HuH-7 (cell line): ENCODE data around the gene GPX4.

Experiments used
- DNase-seq: peaks from one replicate; pipeline ENCODE4 v3.0.0; 2011; ENCODE audit warnings: low spot score

GPX4 gene

DNA sequence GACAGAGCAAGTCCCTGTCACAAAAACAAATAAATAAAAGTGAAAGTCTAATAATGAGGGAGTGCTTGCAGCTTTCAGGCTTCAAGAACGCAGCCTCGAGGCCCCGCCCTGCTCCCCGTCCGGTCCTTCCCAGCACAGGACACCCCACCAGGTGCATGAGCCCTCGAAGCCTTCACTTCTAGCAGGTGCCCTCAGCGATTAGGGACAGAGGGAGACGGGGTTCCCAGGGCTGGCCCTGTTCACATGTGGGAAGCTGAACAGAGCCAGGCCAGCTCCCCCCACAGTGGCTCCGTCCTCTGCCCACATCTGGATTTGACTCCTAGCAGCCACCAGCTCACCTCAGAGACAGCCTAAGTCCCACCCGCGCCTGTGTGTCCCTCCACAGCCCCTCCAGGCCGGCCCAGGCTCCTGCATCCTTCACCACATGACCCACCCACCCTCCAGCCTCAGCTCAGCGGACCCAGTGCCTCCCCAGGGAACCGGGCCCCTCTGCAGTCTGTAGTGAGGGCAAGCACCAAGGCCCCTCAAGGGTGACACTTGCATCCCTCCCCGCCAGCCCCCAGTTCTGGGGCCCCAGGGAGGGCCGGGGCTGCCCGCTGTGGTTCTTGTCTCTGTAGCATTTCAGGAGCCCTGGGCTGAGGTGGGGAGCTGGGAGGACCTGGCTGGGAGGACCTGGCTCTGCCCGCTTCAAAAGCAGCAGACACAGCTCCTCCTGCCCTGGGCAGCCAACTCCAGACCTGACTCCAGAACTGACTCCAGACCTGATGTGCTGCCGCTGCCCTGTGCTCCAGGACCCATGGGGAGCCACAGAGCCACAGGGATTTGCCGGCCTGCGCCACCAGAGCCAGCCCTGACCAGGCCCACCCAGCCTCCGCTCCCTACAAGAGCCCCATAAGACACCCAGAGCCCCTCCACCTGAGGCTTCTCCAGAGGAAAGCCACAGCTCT is 27.2 kb downstream of the GPX4 start:
- no peak for DNase-seq

DNA sequence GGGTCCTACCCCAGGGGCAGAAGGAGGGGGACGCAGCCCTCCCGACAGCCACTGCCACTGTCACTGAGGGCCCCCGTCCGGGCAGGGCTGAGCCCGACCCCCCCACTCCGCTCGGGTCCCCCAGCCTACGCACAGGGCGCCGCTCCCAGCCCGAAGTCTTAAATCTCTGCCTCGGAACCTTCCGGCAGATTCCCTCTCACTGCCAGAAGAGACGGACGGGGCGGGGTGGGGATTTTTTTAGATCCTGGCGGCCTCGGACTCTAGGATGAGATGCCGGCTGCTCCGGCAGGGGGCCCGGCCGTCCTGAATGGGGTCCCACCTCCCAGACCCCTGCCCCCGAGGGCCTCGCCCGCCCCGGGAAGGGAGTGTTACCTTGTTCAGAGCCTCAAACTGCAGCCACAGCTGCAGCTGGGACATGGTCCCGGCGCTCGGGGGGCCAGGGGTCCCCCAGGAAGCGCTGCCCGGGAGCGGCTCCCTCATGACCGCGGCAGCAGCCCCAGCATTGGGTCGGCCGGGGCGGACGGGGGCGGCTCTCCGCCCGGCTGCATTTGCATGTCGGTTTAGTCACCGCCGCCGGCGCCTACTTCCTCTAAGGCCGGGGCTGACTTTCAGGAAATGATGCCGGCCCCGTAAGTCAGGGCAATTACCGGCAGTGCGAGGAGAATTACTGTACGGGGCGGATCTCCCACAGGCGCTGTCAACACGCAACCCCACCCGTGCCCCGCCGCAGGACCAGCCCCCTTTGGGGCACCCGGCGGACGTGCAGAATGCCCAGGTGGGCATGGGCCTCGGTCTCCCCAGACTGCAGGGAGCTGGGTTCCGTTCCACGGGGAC is 28.1 kb downstream of the GPX4 start:
- DNase-seq, result no peak

DNA sequence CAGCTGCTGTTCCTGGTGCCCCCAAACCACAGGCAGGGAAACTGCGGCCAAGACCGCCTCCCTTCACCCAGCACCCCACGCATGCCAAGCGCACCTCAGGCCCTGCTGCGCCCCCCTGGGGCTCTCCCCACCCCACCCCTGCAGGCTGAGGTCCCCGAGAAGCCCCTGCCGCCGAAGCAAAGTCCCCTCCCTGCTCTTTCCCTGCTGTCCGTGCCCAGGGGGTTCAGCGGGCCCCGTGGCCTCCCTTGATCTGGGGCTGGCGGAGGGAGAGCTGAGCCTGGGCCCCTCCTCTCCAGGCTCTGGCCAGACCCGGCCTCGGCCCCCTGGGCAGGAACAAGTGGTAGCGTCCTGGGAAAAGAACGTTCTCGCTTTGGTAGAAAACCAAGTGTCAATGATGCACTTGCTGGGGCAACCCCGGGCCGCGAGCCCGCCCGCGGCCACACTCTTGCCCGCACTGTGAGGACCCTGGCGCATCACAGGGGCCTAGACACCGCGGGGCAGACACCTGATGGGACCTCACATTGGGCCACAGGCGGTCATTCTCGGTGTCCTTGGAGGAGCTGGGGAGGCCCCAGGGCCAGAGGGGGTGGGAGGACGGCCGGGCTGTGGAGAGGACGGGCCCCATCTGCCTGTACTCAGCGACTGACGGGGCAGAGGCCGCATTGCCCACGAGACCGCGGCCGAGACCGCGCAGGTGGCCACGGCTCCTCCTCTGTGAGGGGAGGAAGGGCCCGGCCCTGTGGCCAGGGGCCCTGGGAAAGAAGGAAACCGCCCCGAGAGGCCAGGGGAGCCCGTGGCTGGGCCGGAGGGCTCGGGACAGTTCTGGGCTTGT is 29.0 kb downstream of the GPX4 start:
- DNase-seq, result no peak

DNA sequence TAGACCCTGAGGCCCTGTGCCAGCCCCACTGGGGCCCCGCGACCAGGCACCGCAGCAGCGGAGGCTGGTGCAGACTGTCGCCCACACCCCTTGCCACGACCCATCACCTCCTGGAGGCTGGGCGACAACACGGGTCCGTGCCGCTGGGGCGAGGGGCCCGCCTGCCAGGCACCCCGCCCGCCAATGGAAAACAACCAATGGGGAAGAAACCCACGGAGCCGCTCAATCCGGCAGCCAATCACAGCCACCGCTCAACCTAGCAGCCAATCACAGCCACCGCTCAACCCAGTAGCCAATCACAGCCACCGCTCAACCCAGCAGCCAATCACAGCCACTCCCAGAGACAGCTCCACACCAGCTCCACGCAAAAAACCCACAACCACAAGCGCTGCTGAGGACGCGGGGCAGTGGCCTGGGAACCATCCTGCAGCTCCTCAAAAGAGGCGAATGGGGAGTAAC is 29.7 kb downstream of the GPX4 start:
- peak; percentile 51 for DNase-seq

DNA sequence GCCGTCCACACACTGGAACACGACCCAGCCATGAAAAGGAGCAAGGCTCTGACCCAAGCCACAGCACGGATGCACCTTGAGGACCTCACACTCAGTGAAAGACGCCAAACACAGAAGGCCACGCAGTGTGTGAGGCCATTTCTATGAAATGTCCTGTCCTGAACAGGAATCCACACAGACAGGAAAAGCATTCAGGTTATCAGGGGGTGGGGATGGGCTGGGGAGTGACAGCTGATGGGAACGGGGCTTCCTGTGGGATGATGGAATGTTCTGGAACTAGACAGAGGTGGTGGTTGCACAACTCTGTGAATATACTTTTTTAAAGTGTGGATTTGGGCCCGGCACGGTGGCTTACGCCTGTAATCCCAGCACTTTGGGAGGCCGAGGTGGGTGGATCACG is 30.6 kb downstream of the GPX4 start:
- no peak for DNase-seq

DNA sequence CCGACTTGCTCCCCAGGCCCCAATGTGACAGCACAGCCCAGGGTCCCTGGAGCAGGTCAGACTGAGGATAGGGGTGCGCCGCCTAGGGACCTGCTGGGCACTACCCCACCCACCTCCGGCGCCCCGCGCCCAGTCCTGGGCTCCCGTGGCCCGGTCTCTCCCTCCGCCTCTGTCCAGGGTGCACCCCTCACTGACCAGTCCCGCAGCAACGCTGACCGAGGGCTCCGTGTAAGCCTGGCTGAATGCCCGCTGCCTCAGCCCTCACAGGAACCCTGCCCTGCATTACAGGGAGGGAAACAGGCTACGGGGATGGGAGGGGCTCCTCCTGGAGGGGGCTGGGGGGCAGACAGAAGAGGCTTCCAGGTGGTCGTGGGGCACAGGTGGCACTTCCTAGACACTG is 31.7 kb downstream of the GPX4 start:
- no peak for DNase-seq

DNA sequence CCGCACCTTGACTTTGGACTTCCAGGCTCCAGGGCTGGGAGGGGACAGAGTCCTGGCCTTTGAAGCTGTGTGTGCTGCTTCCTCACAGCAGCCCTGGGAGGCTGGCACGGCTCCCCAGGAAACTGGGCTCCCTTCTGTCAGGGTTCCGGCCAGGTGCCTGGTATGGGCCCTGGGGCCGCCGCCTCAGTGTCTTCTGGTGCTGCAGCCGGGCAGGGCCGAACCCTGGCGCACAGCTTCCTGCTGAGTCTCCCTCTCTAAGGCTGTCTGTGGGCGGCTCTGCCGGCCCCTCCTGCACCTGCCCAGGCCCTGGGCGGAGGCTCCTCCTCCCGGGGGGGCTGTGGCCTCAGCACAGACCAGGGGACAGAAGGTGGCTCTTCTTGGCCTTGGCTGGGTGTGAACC is 32.4 kb downstream of the GPX4 start:
- no peak for DNase-seq

DNA sequence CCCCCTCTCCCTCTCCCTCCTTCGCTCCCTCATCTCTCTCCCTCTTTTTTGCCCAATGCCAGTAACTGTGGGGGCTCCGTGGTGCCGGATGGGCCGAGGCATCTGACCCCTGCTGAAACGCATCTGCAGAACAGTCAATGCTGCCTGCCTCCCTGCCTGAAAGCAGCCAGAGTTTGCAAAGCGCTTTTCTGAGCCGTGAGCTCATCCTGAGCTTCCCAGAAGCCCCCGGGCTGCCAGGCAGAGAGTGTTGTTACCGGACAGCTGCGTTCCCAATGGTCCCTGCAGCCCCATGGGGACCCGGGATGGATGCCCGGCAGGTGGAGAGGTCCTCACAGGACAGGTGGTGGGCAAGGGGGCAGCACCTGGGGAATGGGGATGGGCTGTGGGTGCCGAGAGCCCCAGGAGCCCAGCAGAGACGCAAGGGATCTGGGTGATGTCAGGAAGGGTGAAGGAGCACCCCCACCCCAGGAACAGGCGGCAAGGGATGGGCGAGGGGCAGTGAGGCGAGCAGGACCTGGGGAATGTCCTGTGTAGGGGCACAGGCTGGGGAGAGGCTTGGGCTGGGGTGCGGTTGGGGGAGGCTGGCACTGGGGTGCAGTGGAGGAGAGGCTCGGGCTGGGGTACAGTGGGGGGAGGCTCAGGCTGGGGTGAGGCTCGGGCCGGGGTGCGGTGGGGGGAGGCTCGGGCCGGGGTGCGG is 33.0 kb downstream of the GPX4 start:
- no peak for DNase-seq

DNA sequence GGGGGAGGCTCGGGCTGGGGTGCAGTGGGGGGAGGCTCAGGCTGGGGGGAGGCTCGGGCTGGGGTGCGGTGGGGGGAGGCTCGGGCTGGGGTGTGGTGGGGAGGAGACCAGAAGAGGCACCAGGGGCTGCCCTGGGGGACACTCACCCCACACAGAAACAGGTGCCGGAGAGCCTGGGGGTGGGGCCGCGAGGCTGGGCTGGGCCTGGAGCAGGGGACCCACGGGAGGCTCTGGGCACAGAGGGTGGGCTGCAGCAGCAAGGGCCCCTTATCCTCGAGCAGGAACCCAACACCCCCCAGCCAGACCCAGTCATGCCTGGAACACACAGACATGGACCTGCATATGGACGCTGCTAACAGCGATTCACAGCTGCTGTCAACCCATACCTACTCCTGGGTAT is 34.3 kb downstream of the GPX4 start:
- DNase-seq, result no peak

DNA sequence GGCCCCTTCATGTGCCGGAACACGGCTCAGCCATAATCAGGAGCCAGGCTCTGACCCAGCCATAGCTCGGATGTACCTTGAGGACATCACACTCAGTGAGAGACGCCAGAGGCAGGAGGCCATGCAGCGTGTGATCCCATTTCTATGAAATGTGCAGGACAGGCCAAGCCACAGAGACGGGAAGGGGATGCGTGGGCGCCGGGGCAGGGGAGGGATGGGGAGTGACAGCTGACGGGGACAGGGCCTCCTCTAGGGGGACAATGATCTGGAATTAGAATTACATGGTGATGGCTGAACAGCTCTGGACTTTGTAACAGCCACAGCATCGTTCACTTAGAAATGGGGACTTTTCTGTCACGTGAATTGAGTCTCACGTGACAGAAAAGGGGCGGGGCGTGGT is 35.3 kb downstream of the GPX4 start:
- DNase-seq, result no peak

DNA sequence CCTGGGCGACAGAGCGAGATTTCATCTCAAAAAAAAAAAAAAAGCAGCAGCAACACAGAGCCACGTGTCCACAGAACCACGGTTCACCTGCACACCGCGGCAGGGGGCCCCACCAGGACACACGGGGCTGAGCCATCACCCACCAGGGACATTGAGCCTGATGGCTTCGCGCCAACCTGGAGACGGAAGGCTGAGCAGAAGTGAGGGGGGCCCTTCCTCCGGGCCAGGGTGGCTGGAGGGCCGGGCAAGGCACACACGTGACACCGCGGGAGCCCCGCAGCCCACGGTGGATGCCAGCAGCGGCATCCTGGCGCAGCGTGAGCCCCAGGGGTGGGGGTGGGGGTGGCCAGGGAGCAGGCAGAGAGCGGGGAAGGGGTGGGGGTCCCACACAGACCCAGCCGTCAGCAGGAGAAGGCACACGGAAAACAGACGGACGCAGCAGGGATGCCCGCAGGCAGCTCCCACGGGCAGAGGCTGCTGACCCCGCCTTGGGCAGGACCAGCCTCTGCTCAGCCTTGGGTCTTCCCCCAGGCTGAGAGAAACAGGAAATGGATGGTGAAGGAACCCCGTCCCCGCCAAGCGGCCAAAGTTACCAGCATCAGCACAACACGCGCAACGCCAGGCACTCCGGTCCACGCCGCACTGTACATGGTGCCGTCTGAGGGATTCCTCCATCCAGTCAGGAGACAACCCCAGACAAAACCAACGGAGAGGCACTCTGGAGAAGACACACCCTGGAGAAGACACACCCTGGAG is 36.7 kb downstream of the GPX4 start:
- DNase-seq, result no peak

DNA sequence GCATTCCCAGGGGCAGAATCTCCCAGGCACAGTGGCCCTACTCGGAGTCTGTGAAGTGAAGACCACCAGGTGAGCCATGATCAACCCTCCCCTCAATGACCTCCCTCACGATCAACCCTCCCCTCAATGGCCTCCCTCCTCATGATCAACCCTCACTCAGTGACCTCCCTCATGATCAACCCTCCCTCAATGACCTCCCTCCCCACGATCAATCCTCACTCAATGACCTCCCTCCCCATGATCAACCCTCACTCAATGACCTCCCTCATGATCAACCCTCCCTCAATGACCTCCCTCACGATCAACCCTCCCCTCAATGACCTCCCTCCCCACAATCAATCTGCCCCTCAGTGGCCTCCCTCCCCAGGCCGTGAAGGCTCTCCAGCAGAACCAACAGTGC is 38.1 kb downstream of the GPX4 start:
- no peak for DNase-seq

DNA sequence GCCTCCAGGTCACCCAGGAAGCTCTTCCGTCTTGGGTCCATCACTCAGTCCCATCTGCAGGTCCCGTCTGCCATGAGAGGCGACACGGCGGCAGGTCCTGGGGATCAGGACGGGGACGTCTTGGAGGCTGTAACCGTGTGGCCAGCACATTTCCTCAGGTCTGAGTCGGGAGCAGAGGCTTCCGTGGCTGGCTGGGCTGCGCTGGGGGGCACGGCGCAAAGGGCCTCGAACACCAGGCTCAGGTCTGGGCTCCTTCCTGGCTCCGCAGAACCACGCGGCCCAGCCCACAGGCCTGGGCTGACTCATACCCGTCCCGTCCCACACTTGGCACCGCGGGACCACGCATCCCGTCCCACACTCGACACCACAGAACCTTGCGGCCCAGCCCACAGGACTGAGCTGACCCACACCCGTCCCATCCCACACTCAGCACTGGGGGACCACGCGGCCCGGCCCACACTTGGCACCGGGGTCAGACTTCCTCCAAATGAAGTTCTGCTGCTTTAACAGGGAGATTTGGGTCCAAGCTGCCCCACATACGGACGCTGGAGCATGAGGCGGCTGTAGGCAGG is 40.1 kb downstream of the GPX4 start:
- no peak for DNase-seq

DNA sequence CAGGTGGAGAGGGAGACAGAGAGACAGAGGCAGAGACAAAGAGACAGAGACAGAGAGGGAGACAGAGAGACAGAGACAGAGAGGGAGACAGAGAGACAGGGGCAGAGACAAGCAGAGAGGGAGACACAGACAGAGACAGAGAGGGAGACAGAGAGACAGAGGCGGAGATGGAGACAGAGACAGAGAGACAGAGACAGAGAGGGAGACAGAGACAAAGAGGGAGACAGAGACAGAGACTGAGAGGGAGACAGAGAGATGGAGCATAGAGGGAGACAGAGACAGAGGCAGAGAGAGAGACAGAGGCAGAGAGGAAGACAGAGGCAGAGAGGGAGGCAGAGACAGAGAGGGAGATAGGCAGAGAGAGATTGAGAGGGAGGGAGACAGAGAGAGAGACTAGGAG is 40.9 kb downstream of the GPX4 start:
- DNase-seq, result no peak

DNA sequence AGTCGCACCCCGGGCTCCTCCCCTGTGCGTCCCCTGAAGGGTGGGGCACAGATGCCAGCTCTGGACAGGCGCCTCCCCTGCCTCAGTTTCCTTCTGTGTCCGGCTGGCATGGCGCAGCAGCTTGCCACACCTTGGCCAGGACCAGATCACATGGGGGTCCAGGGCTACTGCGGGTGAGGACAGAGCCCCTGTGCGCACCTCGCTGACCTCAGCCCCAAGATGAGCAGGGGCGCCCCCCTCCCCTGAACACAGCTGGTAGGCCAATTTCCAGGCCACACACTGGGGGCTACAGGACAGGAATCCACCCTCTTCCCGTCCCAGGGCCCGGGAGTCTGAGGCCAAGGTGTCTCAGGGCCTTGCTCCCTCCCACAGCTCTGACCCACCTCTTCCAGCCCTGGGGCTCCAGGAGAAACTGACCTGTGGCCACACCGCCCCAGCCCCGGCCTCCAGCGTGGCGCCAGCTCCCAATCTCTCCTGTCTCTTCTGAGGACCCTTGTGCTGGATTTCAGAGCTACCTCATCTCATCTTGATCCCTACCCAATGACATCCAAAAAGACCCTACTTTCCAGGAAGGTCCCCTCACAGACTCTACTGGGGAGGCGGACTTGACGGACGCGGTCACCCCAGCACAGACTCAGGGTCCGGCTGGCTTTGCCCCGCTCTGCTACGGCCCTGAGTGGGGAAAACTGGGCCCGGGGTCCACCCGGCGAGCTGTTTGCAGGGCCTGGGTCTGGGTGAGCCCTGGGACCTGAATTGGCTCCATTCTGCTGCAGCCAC is 42.0 kb downstream of the GPX4 start:
- DNase-seq, result no peak

DNA sequence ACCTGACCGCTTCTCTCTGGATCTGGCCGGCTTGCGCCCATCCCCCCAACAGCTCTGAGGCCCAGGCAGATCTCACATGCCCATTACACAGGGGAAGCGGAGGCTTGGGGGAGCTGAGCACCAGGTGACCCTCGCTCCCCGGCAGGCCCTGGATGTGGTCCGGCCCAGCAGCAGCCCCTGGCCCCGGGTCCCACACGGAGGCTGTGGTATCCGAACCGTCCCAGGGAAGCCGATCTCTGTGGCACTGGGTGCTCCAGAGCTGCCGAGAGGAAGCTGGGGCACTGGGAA is 42.6 kb downstream of the GPX4 start:
- no peak for DNase-seq

DNA sequence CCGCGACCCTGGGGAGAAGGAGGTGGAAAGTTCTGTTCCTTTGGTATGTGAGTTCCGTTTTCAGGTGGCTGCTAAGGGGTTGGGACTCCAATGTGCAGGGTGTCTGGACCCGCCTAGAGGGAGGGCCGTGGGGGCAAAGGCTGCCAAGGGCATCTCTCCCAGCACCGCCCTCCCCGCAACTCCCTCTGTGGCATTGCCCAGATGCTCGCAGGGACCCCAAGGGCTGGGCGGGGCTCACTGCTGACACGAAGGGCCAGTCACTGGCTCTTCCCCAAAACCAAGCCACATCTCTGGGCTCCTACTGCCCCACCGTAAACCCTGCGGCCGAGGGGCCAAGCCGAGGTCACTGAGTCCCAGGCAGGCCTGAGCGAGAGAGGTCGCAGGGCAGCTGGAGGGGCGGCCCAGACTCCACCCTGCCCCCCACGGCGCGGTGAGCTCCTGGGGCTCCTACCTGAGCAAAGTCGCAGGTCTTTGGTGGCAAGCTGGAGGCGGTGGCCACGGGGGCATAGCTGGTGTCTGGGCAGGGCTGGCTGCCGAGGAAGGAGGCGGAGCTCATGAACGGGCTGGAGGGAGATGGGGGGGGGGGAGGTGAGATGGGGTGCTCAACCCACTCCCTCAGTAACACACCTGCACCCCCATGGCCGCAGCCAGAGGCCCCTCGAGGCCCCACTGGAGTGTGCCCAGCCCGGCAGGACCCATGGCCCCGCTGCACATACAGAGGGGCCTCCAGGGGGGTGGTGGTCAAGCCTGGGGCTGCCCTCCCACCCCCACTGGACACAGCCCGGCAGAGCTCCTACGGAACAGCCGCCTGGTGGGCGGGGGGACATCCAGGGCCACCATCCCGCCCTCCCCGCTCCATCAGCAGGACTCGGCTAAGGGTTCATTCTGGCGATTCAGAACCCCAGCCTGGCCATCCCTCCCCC is 43.3 kb downstream of the GPX4 start:
- DNase-seq, result no peak

DNA sequence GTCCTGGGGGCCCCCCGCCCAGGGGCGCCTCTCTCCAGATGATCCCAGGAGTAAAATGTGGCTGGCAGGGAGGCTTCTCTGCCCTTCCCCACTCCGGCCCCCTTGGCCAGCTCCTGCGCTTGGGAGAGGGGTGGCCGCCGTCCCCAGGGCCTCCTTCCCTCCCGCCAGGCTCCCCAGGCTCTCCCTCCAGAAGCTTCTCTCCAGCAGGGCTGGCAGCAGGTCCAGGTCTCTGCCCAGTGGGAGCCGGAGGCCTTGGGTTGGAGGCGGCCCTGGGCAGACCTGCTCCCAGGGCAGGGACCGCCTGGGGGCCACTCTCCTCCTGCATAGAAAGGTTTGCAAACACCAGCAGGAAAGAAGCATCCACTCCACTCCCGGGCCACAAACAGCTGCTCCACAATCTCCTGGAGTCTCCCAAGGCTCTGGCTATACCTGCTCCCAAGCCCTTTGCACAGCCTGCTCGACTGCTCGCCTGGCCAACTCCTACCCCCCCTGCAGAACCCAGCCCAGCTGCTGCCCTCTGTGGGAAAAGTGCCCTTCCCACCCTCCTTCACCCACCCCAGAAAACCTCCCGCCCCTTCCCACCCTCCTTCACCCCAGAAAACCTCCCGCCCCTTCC is 44.2 kb downstream of the GPX4 start:
- no peak for DNase-seq
